PC-3 (cell line): ENCODE data around the gene UBAP2.

ENCODE experiments used
- CTCF ChIP-seq: fragments of 300-600 bp; sonication (generic); conservative IDR thresholded peaks from 2 replicates; pipeline ENCODE4 v1.5.1; 2017; ENCODE audit warnings: antibody characterized with exemption, low read depth, mild to moderate bottlenecking, low read length
- EZH2 ChIP-seq: fragments of 300-600 bp; sonication (generic); IDR thresholded peaks from one replicate; pipeline ENCODE4 v1.6.1; 2017; ENCODE audit warnings: antibody characterized with exemption, mild to moderate bottlenecking, low read length; ENCODE audit not compliant: unreplicated experiment
- EZH2phosphoT487 ChIP-seq: fragments of 300-600 bp; sonication (generic); IDR thresholded peaks from 2 replicates; pipeline ENCODE4 v1.6.1; 2018; ENCODE audit warnings: mild to moderate bottlenecking, antibody characterized with exemption, low read length, borderline replicate concordance

GRCh38 chr9:33995449-33995848 is 53.2 kb downstream of the UBAP2 start:
- no peak for TF ChIP-seq CTCF
- TF ChIP-seq EZH2 = no peak
- no peak for TF ChIP-seq EZH2phosphoT487
